ENCODE results near the gene FGF11. TPM values are rescaled to one million over a fixed set of nuclear protein-coding genes. Genes with fewer than 3 reads are reported as not detected.

Gene FGF11
- total and polyA plus RNA-seq, 2 of the 4 experiments (the other 2 are of a cell fraction): 0.18 to 1.1 TPM

- Histone ChIP-seq H2AFZ (replicated peaks; ENCODE audit: low read length, poor library complexity) (no peak overlapping the region), H3K4me1 (ENCODE audit: control insufficient read depth, insufficient read depth, low read length) (peaks cover 22% of the 10 kb centered on the region), H3K9ac (ENCODE audit: low read depth, low read length) (no peak overlapping the region), H4K91ac (ENCODE audit: insufficient read depth, low read depth, low read length) (no peak overlapping the region), H2BK120ac (ENCODE audit: low read depth, low read length) (no peak overlapping the region), H3K56ac (ENCODE audit: extremely low read depth, insufficient read depth, low read length) (no peak overlapping the region), H2AK9ac (replicated peaks; ENCODE audit: low read depth, low read length, poor library complexity) (no peak overlapping the region), H3K4me3 (ENCODE audit: insufficient read depth, low read depth, low read length) (no peak overlapping the region), H3K18ac (ENCODE audit: low read depth, low read length) (no peak overlapping the region), H3K27me3 (ENCODE audit: control insufficient read depth, insufficient read depth, low read length) (peaks cover 41% of the 10 kb centered on the region), H4K8ac (ENCODE audit: low read depth in 2 of 2, low read length in 2 of 2) (no peak overlapping the region), H2BK15ac (ENCODE audit: low read depth, low read length) (no peak overlapping the region), H3K14ac (replicated peaks; ENCODE audit: low read depth, low read length) (no peak overlapping the region), H4K20me1 (ENCODE audit: insufficient read depth, low read length) (peaks cover 3% of the 10 kb centered on the region; the same call in 1 of the 2 replicates), H3K9me1 (ENCODE audit: insufficient read depth, low read length) (0 out of 2 replicates have a peak, but pooled peaks cover 8% of the 10 kb centered on the region), H2BK20ac (ENCODE audit: low read depth, low read length) (no peak overlapping the region), H2AK5ac (ENCODE audit: low read depth, low read length) (no peak overlapping the region), H3K27ac (ENCODE audit: insufficient read depth, low read length) (no peak overlapping the region), H3K9me3 (ENCODE audit: control insufficient read depth, insufficient read depth, low read length) (no peaks in the 10 kb centered on the region), H3K4me2 (ENCODE audit: low read depth, low read length) (no peak overlapping the region), H2BK5ac (ENCODE audit: low read depth, low read length, poor library complexity, severe bottlenecking) (no peak overlapping the region), H3K36me3 (ENCODE audit: control insufficient read depth, insufficient read depth, low read length) (no peaks in the 10 kb centered on the region), H3K23ac (ENCODE audit: low read depth, low read length) (no peak overlapping the region), H3K4ac (ENCODE audit: low read depth, low read length) (no peak overlapping the region), H3K79me1 (ENCODE audit: low read depth in 1 of 2, low read length in 2 of 2) (peaks cover 0 to 2% of the 10 kb centered on the region in 2 experiments; a peak in 1 of 4 replicates), H4K5ac (ENCODE audit: low read depth, low read length) (no peak overlapping the region)
- ATAC-seq (ENCODE audit: low read depth) (no peak), DNase-seq (no peak)
- intact Hi-C loops (cut with micrococcal nuclease) (no loop called here), dilution Hi-C loops (cut with HindIII; ENCODE audit: low sequenced_read_pairs, unreplicated experiment) (no loop called here), in situ Hi-C loops (cut with MboI; ENCODE audit: low sequenced_read_pairs) (no loop called here)
- POLR2A ChIA-PET (ENCODE audit: unreplicated experiment): interaction anchor here (0.6 kb wide), 3 partner anchors 28 to 934 kb away, joined by 3 to 8 read pairs (median 7); no protein-coding TSS in a partner anchor
- WGBS, 2 experiments (ENCODE audit: extremely low coverage in 2 of 2, insufficient read length in 1 of 2): no CpG with 5 or more reads among the region's 7 CpGs
- TF ChIP-seq CTCF (conservative IDR thresholded peaks at IDR 0.05; ENCODE audit: low read depth, low read length) (no peak), MXI1 (IDR thresholded peaks at IDR 0.05; ENCODE audit: borderline replicate concordance, low read depth, low read length) (no peak), RAD21 (IDR thresholded peaks at IDR 0.05; ENCODE audit: low read length) (no peak), MAFK (IDR thresholded peaks at IDR 0.05; ENCODE audit: low read depth, low read length) (no peak), NFE2L2 (IDR thresholded peaks at IDR 0.05; ENCODE audit: low read depth, low read length) (no peak), POLR2A (IDR thresholded peaks at IDR 0.05; ENCODE audit: low read depth, low read length) (no peak), SMC3 (IDR thresholded peaks at IDR 0.05; ENCODE audit: low read depth, low read length) (no peak), RFX5 (IDR thresholded peaks at IDR 0.05; ENCODE audit: low read depth, low read length) (no peak), BHLHE40 (IDR thresholded peaks at IDR 0.05; ENCODE audit: low read depth, low read length) (no peak), MAZ (IDR thresholded peaks at IDR 0.05; ENCODE audit: borderline replicate concordance, low read depth, low read length) (no peak), ELK1 (IDR thresholded peaks at IDR 0.05; ENCODE audit: borderline replicate concordance, low read depth, low read length) (no peak), RCOR1 (IDR thresholded peaks at IDR 0.05; ENCODE audit: insufficient replicate concordance, low read length) (no peak), CEBPB (IDR thresholded peaks at IDR 0.05; ENCODE audit: low read depth, low read length) (no peak)
- CTCF ChIA-PET: no interaction called here
- no TSS peak for BruUV-seq (replicated peaks)
Measured at GRCh38 chr17:7441266-7441665, 2.0 kb downstream of the FGF11 start.
